ENCODE measurements around the gene PPM1E. TPM values are rescaled to one million over a fixed set of nuclear protein-coding genes. Genes with fewer than 3 reads are reported as not detected.

Gene PPM1E
- total RNA-seq, 4 donors from 2014 or later, result 0.08 to 0.11 TPM; not detected in 2

GRCh38 chr17:58779446-58779845, 23.8 kb downstream of the PPM1E start:
- WGBS, result 29% methylated on average over 1 of the region's 1 CpG
- H3K4me1 ChIP-seq, result no peaks in the 10 kb centered on the region

DNA sequence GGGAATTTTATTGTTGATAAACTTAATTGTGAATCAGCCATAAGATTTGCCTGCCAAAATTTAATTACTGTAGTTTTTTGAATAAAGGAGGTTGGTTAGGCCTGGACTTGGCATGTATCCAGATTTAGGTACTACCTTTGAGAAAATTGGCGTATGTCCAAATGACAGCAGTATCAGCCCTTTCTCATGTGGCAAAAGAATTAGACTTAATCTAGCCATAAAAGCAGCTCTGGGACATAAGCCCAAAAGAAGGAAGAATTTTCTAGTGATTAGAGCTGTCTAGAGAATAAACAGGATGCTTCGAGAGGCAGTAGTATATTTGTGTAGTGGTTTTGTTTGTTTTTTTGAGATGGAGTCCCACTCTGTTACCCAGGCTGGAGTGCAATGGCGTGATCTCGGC, 27.7 kb downstream of the PPM1E start:
- no peaks in the 10 kb centered on the region for H3K9me3 ChIP-seq
- no peak overlapping the region for H3K4me3 ChIP-seq
- TF ChIP-seq POLR2AphosphoS5 (IDR thresholded peaks at IDR 0.05), result no peak
- TF ChIP-seq EP300 (IDR thresholded peaks at IDR 0.05), result no peak
- TF ChIP-seq POLR2A (IDR thresholded peaks at IDR 0.05), result no peak
- TF ChIP-seq, protein P1, sequence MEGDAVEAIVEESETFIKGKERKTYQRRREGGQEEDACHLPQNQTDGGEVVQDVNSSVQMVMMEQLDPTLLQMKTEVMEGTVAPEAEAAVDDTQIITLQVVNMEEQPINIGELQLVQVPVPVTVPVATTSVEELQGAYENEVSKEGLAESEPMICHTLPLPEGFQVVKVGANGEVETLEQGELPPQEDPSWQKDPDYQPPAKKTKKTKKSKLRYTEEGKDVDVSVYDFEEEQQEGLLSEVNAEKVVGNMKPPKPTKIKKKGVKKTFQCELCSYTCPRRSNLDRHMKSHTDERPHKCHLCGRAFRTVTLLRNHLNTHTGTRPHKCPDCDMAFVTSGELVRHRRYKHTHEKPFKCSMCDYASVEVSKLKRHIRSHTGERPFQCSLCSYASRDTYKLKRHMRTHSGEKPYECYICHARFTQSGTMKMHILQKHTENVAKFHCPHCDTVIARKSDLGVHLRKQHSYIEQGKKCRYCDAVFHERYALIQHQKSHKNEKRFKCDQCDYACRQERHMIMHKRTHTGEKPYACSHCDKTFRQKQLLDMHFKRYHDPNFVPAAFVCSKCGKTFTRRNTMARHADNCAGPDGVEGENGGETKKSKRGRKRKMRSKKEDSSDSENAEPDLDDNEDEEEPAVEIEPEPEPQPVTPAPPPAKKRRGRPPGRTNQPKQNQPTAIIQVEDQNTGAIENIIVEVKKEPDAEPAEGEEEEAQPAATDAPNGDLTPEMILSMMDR (IDR thresholded peaks at IDR 0.05), result no peak
- DNase-seq (ENCODE audit: low spot score in 2 of 2), result no peak
- no peak overlapping the region for H3K27ac ChIP-seq
- H3K36me3 ChIP-seq, result no peaks in the 10 kb centered on the region
- WGBS, result 53% methylated on average over 4 of the region's 4 CpGs
- H3K27me3 ChIP-seq, result no peaks in the 10 kb centered on the region
- no peaks in the 10 kb centered on the region for H3K4me1 ChIP-seq

More at GRCh38 chr17:58779446-58779845, 23.8 kb downstream of the PPM1E start:
- Histone ChIP-seq H3K27me3 (no peaks in the 10 kb centered on the region), H3K9me3 (no peaks in the 10 kb centered on the region), H3K36me3 (no peaks in the 10 kb centered on the region), H3K27ac (no peak overlapping the region), H3K4me3 (no peak overlapping the region)
- TF ChIP-seq POLR2AphosphoS5 (IDR thresholded peaks at IDR 0.05) (no peak), POLR2A (IDR thresholded peaks at IDR 0.05) (no peak), EP300 (IDR thresholded peaks at IDR 0.05) (no peak)
- TF ChIP-seq, protein P1 (IDR thresholded peaks at IDR 0.05), result no peak
- no peak for DNase-seq (ENCODE audit: low spot score in 2 of 2)

GRCh38 chr17:58785097-58785496, 29.4 kb downstream of the PPM1E start:
- TF ChIP-seq, protein P1 (IDR thresholded peaks at IDR 0.05), result no peak
- no peak for TF ChIP-seq EP300 (IDR thresholded peaks at IDR 0.05)
- no peak for TF ChIP-seq POLR2AphosphoS5 (IDR thresholded peaks at IDR 0.05)
- no peak for TF ChIP-seq POLR2A (IDR thresholded peaks at IDR 0.05)
- WGBS, result 67% methylated on average over 1 of the region's 1 CpG
- Histone ChIP-seq H3K4me3 (no peak overlapping the region), H3K27ac (no peak overlapping the region), H3K27me3 (no peaks in the 10 kb centered on the region), H3K36me3 (no peaks in the 10 kb centered on the region), H3K9me3 (no peaks in the 10 kb centered on the region), H3K4me1 (no peaks in the 10 kb centered on the region)
- no peak for DNase-seq (ENCODE audit: low spot score in 2 of 2)

DNA sequence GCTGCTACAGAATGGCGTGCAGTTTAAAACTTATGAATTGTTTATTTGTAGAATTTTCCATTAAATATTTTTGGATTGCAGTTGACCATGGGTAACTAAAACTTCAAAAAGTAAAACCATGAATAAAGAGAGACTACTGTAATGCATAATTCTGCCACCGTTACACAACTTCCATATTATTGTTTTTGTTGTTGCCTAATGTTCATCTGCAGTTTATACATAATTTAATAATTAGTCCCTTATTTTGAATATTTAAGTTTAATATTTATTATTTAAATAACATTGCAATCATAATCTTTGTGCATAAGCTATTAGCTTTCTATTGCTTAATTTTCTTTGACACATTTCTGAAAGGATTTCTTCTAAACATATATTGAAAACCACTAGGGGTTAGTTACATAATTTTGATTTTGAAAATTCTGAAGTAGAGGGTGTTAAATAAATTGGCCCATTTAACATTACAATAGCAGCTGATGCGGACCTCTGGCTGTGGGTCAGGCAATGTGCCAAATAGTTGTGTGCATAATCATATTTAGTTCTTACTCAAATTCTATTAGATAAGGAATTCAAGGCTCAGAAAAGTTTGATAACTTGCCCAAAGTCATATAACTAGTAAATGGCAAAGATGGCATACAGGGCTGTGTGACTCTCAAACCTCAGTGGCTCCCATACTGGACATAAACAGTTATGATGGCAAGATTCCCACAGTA, 31.1 kb downstream of the PPM1E start:
- Histone ChIP-seq H3K4me3 (no peak overlapping the region), H3K9me3 (no peaks in the 10 kb centered on the region), H3K27ac (no peak overlapping the region), H3K27me3 (no peaks in the 10 kb centered on the region), H3K4me1 (no peaks in the 10 kb centered on the region), H3K36me3 (no peaks in the 10 kb centered on the region)
- DNase-seq (ENCODE audit: low spot score in 2 of 2), result no peak
- whole genome bisulfite sequencing, result 52% methylated on average over 3 of the region's 3 CpGs
- TF ChIP-seq, protein P1 (IDR thresholded peaks at IDR 0.05), result no peak
- TF ChIP-seq EP300 (IDR thresholded peaks at IDR 0.05) (no peak), POLR2A (IDR thresholded peaks at IDR 0.05) (no peak), POLR2AphosphoS5 (IDR thresholded peaks at IDR 0.05) (no peak)

- Histone ChIP-seq H3K9me3 (no peaks in the 10 kb centered on the region), H3K4me3 (no peak overlapping the region), H3K27ac (no peak overlapping the region), H3K27me3 (no peaks in the 10 kb centered on the region), H3K36me3 (no peaks in the 10 kb centered on the region), H3K4me1 (no peaks in the 10 kb centered on the region)
- WGBS, result 84% methylated on average over 7 of the region's 7 CpGs
- TF ChIP-seq, protein P1 (IDR thresholded peaks at IDR 0.05), result no peak
- TF ChIP-seq POLR2AphosphoS5 (IDR thresholded peaks at IDR 0.05) (no peak), EP300 (IDR thresholded peaks at IDR 0.05) (no peak), POLR2A (IDR thresholded peaks at IDR 0.05) (no peak)
- DNase-seq (ENCODE audit: low spot score in 2 of 2), result no peak
Measured at GRCh38 chr17:58788199-58788598, 32.5 kb downstream of the PPM1E start.

All from suprapubic skin (tissue), 4 donors.